G401.6 (cell line): Measurements from ENCODE around the gene AQP1.

Source experiments
- FAIRE-seq: peaks from 2 replicates; lab custom pipeline; 2012; peaks lifted over from hg19 to GRCh38; lab: Jason Lieb, UNC

The AQP1 gene

DNA sequence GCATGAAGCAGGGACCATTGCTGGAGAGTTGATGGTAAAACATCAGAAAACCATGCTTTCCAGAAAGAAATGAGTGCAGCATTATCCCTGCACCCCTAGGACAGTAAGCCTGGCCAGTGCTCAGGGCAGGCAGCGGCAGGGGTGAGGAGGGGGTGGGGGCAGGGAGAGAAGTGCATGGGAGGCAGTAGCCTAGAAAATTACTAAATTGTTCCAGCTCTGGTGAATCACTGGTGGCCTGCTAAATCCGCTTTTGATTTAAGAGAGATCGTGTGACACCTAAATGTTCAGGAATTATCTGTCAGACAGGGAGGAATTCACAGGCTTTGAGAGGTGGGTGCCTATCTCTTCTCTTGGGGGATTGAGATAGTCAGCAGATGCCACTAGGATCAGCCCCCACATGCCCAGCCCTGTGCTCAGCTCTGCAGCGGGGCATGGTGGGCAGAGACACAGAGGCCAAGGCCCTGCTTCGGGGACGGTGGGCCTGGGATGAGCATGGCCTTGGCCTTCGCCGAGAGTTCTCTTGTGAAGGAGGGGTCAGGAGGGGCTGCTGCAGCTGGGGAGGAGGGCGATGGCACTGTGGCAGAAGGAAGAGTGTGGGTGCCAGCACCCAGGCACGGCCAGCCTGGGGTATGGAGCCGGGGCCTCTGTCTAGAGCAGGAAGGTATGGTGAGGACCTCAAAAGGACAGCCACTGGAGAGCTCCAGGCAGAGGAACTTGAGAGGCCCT lies 5.0 kb upstream of the AQP1 start:
- no peak for FAIRE-seq

DNA sequence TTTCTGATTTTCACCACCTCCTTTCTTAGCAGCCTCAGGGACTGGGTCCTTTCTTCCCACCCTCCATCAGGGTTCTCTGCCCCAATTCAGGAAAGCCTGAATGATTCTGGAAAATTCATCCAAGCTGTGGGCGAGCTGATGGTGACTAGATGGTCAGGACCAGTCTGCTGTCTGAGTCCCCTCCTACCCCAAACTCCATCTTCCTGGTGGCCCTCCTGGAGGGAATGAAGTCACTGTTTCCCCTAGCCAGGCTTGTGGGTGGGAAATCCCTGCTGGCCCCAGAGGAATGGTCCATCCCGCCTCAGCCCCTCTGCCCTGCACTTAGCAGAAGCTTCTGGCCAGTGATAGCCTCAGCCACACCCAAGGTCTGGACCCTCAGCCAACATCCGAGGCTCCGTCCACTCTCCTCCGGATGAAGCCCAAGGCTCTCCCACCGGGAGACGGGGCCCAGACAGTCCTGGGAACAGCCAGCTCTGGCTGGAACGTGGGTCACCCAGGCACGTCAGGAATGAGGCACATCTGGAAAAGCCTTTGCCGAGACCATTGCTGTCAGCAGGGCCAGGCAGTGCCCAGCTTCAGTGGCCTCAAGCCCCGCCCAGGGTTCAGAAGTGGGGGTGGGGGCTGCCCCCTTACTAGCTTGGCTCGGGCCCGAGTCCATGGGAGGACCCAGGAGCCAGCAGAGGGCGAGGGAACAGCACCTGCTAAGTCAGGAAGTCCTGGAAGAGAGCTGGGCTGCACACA lies 4.0 kb upstream of the AQP1 start:
- no peak for FAIRE-seq

DNA sequence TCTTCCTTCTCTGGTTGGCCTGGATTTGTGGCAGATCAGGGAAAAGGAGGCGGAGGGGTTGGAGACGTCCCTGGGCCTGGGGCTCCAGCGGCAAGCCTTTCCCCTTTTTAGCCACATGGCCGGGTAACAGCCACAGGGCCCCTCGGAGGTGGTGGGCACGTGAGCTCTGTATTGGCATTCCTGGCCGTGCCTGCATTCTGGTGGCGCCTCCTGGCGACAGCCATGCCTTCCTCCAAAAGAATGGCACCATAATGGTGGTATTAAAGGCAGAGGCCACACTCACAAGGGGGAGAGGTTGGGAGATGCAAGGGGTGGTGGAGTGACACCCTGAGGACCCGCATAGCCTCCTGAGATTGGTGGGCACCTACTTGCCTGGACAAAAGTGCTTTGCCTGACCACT lies 3.0 kb upstream of the AQP1 start:
- FAIRE-seq, result no peak

DNA sequence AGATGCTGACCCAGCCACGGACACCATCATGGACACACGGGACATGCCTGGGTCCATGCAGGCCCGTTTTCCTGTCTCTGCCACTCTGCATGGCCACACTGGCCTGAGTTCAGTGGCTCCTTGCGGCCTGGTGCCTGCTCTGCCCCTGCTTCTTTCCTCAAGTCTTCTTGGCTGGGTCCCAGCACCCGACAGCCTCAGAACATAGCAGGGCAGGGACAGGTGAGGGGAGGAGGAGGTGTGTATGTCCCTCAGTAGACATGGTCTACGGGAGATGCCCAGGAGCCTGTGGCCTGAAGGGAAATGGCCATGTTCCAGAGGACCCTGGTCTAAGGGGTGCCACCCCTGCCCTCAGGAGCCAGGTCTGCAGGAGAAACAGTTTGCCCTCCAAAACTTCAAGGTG lies 2.2 kb upstream of the AQP1 start:
- FAIRE-seq, result no peak

DNA sequence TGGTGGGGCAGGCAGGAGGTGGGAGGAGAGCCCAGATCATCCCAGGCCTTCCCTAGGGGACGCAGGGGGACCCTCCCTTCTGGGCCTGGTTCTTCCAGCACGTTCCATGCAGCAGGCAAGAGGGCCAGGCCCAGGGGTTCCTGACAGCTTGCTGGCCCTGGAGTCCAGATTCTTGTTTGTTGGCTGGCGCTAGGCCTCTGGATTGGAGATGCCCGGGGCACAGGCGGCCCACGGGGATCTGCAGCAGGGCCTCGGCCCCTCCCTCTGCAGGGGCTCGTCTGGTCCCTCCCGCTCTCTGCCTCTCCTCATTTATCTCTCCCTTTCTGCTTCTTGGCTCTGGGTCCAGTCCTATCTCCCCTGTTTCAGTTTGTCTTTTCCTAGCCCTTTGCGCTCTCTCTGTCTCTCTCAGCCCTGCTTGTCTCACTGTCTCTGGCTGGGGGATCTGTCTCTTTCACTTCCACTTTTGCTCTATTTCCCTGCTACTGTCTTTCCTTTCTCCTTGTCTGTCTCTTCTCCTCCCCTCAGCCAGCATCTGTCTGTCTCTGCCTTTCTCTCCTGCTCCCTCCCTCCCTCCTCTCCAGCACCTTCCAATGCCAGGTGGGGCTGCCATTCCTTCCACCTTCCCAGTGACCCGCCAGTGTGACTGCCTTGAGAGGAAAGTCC lies 1.1 kb upstream of the AQP1 start:
- no peak for FAIRE-seq

DNA sequence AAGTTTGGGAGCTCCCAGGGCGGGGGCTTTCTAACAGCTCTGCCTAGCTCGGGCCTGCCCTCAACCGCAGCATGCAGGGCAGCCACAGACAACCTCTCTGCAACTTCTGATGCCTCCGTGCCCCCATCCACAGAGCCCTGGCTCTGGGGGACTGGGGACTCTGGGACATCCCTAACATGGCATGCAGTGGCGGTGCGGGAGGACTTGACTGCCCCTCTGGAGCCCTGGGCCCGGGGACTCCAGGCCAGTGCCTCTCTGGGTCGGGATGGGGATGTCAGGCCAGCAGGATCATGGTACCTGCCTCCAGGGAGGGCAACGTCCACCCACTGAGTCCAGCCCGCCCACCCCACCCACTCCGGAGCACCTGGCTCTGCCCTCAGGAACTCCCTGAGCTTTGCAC lies 520 bp upstream of the AQP1 start:
- FAIRE-seq, result no peak

DNA sequence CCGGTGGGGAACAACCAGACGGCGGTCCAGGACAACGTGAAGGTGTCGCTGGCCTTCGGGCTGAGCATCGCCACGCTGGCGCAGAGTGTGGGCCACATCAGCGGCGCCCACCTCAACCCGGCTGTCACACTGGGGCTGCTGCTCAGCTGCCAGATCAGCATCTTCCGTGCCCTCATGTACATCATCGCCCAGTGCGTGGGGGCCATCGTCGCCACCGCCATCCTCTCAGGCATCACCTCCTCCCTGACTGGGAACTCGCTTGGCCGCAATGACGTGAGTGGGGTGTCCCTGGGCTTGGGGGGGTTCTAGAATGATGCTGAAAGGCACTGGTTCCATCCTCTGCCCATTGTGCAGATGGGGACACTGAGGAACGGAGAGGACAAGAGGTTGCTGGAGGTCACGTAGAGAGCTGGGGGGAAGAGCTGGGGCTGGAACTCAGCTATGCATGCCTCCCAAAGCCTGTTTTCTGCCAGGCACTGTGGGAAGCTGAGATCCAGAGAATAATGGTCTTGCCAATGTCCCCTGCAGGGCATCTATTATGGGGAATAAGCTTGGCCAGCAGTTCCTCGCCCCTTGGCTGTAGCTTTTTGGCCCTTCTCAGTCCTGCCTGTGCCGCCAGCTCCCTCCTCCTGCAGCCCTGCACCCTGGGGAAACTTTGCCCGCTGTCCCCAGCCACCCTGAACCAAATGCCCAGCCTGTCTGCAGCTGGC lies 523 bp downstream of the AQP1 start:
- FAIRE-seq, result no peak

DNA sequence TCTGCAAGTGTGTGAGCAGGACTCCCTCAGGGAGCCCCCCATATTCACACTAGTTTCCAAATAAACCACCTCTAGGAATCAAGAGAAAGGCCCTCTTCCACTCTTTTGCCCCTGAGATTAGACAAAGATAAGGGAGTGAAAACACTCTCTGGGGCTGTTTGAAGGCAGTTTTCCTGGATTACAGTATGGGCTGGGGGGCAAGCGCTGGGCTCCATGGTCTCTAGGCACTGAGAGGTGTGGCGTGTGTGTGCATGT lies 1.0 kb downstream of the AQP1 start:
- FAIRE-seq, result no peak

DNA sequence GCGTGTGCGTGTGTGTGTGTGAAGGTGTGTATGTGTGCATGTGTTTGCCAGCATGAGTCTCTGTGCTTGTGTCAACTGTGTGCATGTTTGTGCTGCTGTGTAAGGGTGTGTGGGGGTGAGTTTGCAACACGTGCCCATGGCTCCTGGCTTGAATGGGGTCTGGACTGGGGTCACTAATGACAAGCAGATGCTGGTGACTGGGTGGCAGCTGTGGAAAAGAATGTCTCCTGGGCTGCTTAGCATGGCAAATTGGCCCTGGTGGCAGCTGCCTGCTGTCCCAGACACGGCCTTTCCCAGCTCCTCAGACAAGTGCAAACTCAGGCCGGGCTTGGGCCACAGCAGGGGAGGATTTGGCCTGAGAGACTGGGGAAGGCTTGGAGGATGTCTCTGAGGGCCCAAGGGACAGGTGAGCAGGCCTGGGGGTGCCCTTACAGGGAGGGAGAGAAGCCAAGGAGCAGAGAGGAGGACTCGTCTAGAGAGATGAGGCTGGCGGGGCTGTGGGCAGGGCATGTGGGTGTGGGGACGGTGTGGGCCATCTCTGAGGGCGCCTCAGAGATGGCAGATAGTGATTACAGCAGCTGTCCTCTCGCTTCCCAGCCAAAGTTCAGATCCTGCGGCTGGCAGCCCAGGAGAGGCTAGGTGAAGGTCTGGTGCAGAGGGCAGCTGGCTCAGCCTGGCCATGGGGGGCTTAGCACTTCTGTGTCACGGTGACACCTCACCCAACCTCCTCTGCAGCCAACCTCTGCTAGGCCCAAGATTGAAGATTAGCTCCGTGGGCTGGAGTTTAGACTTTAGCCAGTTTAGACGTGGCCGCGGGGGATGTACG lies 1.5 kb downstream of the AQP1 start:
- FAIRE-seq, result no peak

DNA sequence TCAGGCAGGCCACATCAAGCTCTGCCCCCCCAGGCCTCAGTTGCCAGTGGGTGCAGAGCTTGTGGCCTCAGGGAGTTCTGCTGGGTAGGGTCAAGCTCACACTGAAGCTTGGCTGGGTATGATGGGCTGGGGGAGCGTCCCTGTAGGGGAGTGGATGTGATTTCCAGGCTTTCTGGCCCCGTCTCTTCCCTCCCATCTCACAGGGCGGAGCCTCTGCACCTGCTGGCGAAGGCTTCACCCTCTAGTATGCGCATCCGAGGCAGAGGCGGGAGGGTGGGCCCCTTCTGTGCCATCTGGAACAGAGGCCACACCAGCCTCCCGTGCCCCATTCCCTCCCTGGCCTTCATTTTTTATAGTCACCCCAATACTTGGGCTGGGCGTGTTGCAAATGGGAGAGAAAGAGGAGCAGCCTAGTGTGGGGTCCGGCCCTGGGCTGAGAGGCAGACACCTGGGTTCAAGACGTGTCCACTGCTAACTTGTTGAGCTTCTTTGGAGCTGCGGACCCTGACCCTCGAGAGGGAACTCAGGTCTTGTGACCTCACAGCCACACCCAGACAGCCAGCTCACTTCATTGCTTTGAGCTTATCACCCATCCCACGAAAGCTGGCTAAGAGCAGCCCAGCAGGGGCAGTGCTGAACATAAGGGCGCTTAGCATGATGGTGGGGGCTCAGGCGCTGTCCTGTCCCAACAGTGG lies 2.3 kb downstream of the AQP1 start:
- FAIRE-seq, result no peak

DNA sequence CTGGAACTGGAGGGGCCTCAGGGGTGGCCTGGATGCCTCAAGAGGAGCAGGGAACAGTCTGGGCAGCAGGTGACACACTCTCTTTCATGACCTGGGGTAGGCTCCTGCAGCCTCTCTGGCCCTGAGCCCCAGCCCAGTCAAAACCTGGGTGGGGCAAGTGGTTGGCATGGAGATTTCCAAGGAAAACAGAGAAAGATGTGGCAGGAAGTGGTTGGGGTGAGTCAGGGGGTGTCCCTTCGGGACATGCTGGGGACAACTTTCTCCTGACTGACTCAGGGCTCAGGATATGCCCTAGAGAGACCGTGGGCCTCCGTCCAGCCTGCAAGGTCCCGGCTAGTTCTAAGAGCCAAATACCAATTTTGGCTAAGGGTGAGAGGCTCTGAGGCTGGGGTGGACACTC lies 2.9 kb downstream of the AQP1 start:
- FAIRE-seq, result no peak

DNA sequence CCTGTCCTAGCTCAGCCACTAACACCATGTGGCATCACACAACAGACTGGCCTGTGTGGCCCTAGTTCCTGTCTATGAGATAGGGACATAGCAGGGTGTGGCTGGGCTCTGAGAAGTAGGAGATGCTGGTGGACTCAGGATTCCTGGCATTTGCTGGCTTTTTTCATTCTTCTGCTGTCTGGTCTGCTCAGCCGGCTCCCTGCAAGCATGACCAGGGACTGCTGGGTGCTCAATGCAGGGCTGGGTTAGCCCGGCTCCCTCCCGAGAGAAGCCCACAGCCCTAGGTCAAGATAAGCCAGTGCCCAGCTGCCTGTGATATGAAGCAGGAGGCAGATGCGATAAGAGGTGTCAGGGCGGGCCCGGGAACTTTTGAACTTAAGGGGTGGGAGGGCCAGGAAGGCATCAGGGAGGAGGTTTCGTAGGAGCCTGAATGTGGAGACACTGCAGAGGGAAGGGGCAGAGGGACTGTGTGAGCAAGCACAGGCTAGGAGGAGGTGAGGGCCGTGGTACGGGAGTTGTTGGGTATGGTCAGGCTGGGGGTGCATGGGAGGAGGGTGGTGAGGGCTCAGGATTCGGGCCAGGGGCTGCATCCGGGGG lies 3.5 kb downstream of the AQP1 start:
- FAIRE-seq, result no peak

DNA sequence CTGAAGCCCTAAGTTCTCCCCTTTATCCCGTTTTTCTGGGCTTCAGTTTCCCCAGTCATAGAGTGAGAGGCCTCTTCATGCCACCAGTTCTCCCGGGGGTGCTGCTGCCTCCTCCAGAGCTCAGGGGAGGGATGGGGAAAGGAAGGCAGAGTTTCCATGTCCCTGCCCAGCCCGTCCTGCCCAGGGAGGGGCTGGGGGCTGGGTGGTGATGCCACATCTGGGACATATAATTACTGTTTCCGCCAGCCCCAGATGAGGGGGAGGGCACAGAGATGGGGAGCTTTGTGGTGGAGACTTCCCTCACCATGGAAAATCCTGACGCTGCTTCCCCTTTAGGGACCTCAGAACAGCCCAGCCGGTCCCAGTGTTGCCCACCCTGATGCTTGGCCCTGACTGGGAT lies 4.1 kb downstream of the AQP1 start:
- FAIRE-seq, result no peak

DNA sequence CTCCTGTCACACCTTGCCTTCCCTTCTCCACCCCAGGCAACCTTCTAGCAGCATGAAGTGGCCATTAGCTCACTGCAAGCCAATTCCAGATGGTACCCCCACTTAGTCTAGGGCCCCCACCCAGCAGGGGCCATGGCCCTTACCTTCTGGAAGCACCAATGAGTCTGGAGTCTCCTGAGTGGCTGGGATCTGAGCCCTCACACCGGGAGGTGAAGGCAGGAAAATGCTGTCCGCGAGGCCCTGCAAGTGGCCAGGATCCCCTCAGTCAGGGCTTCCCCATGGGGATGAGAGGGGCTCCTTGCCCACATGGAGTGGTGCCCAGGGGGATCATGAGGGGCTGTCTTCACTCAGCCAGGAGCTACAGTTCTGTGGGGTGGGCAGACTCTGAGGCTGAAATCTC lies 4.6 kb downstream of the AQP1 start:
- no peak for FAIRE-seq

DNA sequence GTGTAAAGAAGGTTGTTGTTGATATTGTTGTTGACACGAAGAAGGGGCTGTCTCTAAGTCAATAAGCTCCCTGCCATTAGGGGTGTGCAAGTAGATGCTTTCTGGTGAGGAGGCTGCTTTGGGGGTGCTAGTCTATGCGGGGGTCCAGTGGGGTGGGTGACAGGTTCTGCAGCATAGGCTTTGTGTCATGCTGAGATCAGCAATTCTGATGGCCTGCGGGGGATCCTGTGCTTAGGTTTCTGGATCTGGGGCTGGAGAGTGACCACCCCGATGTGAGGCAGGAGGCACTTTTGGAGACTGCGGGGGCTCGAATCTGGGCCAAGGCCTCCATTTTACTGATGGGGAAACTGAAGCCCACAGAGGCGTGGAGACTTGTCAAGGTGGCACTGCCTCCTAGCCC lies 5.1 kb downstream of the AQP1 start:
- FAIRE-seq, result no peak

DNA sequence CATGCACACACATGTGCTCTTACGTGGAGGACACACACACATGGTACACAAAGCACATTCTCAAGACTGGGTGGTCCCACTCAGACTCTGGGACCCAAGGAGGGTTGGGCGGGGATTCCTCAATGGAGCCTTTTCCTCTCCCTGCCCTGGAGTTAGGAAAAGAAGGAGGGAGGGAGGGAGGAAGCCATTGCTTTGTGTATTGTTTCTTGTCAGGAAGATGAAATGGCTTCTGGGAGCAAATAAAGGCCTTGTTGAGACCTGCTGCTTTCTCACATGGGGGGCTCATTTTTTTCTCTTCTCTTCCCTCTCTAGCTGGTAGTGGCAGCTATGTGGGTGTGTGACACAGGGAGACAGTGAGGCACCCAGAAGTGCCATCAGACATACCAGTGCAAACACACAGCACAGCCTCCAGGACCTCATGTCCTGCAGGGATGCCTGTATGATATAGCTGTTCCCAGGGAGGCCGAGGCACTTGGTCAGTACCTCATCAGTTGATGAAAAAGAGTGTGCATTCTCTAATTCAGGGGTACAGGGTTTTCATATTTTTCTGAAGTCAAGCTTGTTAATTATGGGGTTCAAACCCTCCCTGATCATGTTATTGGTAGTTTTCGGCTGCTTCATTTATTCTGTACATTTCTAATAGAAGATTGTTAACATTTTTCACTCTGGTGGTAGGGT lies 5.7 kb downstream of the AQP1 start:
- no peak for FAIRE-seq

DNA sequence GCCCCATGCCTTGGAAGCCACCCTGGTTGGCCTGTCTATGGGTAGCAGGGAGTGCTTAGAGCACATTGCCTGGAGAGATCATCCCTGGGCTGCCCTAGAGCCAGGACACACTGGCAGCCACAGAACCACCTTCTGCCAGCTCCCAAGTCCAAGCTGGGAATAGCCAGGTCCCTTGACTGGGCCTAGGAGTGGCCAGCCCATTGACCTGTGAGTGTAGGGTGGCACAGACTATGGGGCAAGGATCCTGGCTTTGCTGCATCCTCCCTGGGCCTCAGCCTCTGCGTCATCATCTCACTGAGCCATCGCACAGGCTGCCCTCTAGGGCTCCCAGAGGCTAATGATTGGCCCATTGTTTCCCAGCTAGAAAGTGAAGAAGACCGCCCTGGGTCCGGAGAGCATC lies 7.0 kb downstream of the AQP1 start:
- no peak for FAIRE-seq

DNA sequence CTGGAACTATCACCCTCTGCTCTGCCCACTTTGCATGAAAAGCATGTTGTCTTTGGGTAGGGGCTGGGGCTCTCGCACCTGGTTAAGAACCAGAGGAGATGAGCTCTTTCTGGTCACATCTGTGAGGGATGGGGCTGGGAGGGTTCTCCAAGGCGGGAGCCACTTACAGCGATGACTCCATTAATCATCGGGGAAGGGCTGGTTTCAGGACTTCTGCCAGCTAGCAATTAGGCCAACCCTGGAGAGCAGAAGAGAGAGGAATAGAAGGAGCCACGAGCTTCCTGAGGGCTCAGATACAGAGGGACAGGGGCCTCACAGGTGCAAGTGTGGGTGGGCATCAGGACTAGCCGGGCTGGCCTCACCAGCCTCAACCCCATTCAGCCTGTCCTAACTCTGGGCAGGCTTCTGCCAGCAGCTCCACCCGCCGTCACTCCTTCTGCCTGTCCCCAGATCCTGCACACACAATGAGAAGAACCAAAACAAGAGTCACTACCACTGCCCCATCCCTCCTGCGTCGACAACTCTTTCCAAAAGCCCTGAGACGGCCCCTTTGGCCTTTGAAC lies 8.4 kb downstream of the AQP1 start:
- no peak for FAIRE-seq

DNA sequence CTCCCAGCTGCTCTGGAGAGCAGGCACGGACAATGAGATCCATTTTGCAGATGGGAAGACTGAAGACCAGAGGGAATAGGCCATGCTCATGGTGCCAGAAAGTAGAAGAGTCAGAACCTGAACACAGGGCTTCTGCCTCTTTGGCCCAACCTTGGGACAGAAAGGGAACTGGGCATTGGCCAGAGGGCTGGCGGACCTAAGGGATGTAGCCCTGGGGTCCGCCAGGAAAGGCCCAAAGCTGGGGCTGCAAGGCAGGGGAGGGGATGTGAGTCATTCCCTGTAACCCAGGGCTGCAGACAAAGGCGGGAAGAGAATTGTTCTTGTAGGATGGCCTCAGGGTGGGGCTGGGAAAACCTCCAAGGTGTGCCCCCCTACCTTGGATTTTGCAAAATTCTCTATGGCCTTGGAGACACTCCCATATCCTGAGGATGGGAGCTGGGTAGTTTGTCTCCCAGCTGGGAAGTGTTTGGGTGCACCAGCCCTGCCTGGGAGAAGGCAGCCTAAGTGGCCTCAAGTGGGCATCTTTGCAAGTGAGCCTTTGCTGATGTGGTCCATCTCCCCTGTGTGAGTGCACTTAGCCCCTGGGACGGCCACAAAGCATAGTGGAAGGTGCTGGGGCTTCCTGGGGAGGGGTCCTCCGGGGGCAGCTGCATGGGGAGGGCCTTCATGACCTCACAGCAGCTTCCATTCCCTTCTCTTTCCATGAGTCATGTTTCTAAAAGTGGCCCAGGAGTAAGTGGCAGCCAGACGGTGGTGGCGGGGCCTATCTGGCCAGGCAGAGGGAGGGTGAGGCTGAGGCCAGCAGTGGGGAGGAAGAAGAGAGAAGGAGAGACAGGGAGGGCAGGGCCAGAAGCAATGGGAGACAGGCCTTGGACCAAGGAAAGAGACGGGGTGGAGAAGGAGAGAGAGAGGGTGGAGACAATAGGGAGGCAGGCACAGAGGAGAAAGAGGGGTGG lies 9.2 kb downstream of the AQP1 start:
- FAIRE-seq, result no peak
